ENCODE results near the gene LRG1.

The LRG1 gene

DNA sequence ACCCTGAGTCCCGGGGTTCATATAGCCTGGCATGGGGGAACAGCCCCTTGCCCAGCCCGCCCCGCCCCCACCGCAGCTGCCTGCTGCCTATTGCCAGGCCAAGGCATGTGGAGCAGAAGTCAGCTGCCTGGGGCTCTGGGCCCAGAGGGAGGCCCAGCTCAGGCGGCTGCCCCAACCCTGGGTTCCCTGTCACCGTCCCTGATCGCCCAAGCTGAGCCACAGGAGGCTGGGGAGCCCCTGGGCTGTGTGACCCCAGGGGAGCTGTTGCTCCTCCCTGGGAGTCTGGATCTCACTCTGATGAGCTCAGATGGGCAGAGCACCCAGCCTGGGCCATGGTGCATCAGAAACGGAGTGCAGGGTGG lies 22.9 kb downstream of the LRG1 start:
- Histone ChIP-seq H4K8ac (ENCODE audit: low read length) (no peak overlapping the region), H3K27ac (ENCODE audit: low read length, poor library complexity, severe bottlenecking) (no peak overlapping the region), H3K4me3 (ENCODE audit: insufficient read depth in 1 of 2, low read depth in 1 of 2, low read length in 2 of 2) (no peak overlapping the region), H3K4ac (ENCODE audit: low read depth in 1 of 2, low read length in 2 of 2) (no peak overlapping the region), H2BK12ac (ENCODE audit: low read length in 2 of 2) (no peak overlapping the region), H3K27me3 (ENCODE audit: control insufficient read depth in 1 of 2, insufficient read depth in 1 of 2, low read length in 2 of 2) (peaks cover 0 to 25% of the 10 kb centered on the region in 2 experiments), H3K4me2 (ENCODE audit: low read length, poor library complexity, severe bottlenecking) (no peak overlapping the region), H2BK120ac (ENCODE audit: low read depth, low read length) (no peak overlapping the region), H2BK5ac (ENCODE audit: low read depth, low read length, poor library complexity, severe bottlenecking) (no peak overlapping the region), H3K4me1 (ENCODE audit: control insufficient read depth, insufficient read depth, low read depth, low read length) (peaks cover 25% of the 10 kb centered on the region), H3K9me3 (ENCODE audit: control insufficient read depth, low read length) (no peaks in the 10 kb centered on the region), H3K79me1 (replicated peaks; ENCODE audit: low read length, poor library complexity, severe bottlenecking) (no peaks in the 10 kb centered on the region), H3K9ac (ENCODE audit: low read length) (peak overlapping the region; percentile 36), H4K91ac (ENCODE audit: low read length) (peak overlapping the region; percentile 46), H2AFZ (ENCODE audit: low read depth, low read length) (no peak overlapping the region), H2BK15ac (ENCODE audit: low read depth, poor library complexity, severe bottlenecking) (no peak overlapping the region), H3K18ac (ENCODE audit: low read depth in 1 of 2, low read length in 2 of 2) (no peak overlapping the region), H2AK5ac (ENCODE audit: low read length, severe bottlenecking) (no peak overlapping the region), H3K23ac (ENCODE audit: low read length in 2 of 2) (no peak overlapping the region), H3K14ac (ENCODE audit: low read length in 2 of 2) (no peak overlapping the region), H3K36me3 (ENCODE audit: control insufficient read depth in 1 of 2, insufficient read depth in 2 of 2, low read depth in 1 of 2, low read length in 2 of 2) (no peaks in the 10 kb centered on the region)
- no peak for DNase-seq
- 74% methylated on average over 8 of the region's 8 CpGs for WGBS

GRCh38 chr19:4516199-4516938 lies 23.5 kb downstream of the LRG1 start:
- Histone ChIP-seq H2BK120ac (ENCODE audit: low read depth, low read length) (no peak overlapping the region), H3K79me1 (replicated peaks; ENCODE audit: low read length, poor library complexity, severe bottlenecking) (no peaks in the 10 kb centered on the region), H2BK5ac (ENCODE audit: low read depth, low read length, poor library complexity, severe bottlenecking) (no peak overlapping the region), H3K27me3 (ENCODE audit: control insufficient read depth in 1 of 2, insufficient read depth in 1 of 2, low read length in 2 of 2) (peaks cover 0 to 25% of the 10 kb centered on the region in 2 experiments), H3K4ac (ENCODE audit: low read depth in 1 of 2, low read length in 2 of 2) (no peak overlapping the region), H3K14ac (ENCODE audit: low read length in 2 of 2) (no peak overlapping the region), H2BK15ac (ENCODE audit: low read depth, poor library complexity, severe bottlenecking) (no peak overlapping the region), H4K8ac (ENCODE audit: low read length) (no peak overlapping the region), H3K27ac (ENCODE audit: low read length, poor library complexity, severe bottlenecking) (no peak overlapping the region), H2BK12ac (ENCODE audit: low read length in 2 of 2) (no peak overlapping the region), H3K36me3 (ENCODE audit: control insufficient read depth in 1 of 2, insufficient read depth in 2 of 2, low read depth in 1 of 2, low read length in 2 of 2) (no peaks in the 10 kb centered on the region), H3K4me3 (ENCODE audit: insufficient read depth in 1 of 2, low read depth in 1 of 2, low read length in 2 of 2) (no peak overlapping the region), H4K91ac (ENCODE audit: low read length) (no peak overlapping the region), H3K4me1 (ENCODE audit: control insufficient read depth, insufficient read depth, low read depth, low read length) (peaks cover 21% of the 10 kb centered on the region), H3K18ac (ENCODE audit: low read depth in 1 of 2, low read length in 2 of 2) (no peak overlapping the region), H3K9ac (ENCODE audit: low read length) (no peak overlapping the region), H3K23ac (ENCODE audit: low read length in 2 of 2) (no peak overlapping the region), H3K9me3 (ENCODE audit: control insufficient read depth, low read length) (no peaks in the 10 kb centered on the region), H3K4me2 (ENCODE audit: low read length, poor library complexity, severe bottlenecking) (no peak overlapping the region), H2AK5ac (ENCODE audit: low read length, severe bottlenecking) (no peak overlapping the region), H2AFZ (ENCODE audit: low read depth, low read length) (no peak overlapping the region)
- 81% methylated on average over 14 of the region's 14 CpGs for WGBS
- no peak for DNase-seq

DNA sequence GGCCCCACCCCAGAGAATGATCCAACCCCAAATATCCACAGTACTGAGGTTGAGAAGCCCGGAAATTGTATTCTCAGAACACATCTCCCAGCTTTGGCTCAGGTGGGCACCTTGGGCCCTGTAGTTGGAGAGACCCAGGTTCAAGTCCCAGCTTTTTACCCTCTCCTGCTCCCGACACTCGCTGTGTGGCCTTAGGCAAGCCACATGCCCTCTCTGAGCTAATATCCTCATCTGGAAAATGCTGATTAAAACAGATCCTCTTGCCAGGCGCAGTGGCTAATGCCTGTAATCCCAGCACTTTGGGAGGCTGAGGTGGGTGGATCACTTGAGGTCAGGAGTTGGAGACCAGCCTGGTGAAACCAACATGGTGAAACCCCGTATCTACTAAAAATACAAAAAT lies 24.1 kb downstream of the LRG1 start:
- no peak for DNase-seq
- Histone ChIP-seq H2AK5ac (ENCODE audit: low read length, severe bottlenecking) (no peak overlapping the region), H4K91ac (ENCODE audit: low read length) (no peak overlapping the region), H2BK15ac (ENCODE audit: low read depth, poor library complexity, severe bottlenecking) (no peak overlapping the region), H3K79me1 (replicated peaks; ENCODE audit: low read length, poor library complexity, severe bottlenecking) (no peaks in the 10 kb centered on the region), H3K27ac (ENCODE audit: low read length, poor library complexity, severe bottlenecking) (no peak overlapping the region), H3K27me3 (ENCODE audit: control insufficient read depth in 1 of 2, insufficient read depth in 1 of 2, low read length in 2 of 2) (peaks cover 0 to 25% of the 10 kb centered on the region in 2 experiments), H3K4me1 (ENCODE audit: control insufficient read depth, insufficient read depth, low read depth, low read length) (peaks cover 19% of the 10 kb centered on the region), H3K18ac (ENCODE audit: low read depth in 1 of 2, low read length in 2 of 2) (no peak overlapping the region), H3K14ac (ENCODE audit: low read length in 2 of 2) (no peak overlapping the region), H3K4me2 (ENCODE audit: low read length, poor library complexity, severe bottlenecking) (no peak overlapping the region), H3K9ac (ENCODE audit: low read length) (no peak overlapping the region), H3K36me3 (ENCODE audit: control insufficient read depth in 1 of 2, insufficient read depth in 2 of 2, low read depth in 1 of 2, low read length in 2 of 2) (no peaks in the 10 kb centered on the region), H2BK12ac (ENCODE audit: low read length in 2 of 2) (no peak overlapping the region), H4K8ac (ENCODE audit: low read length) (no peak overlapping the region), H2AFZ (ENCODE audit: low read depth, low read length) (no peak overlapping the region), H2BK5ac (ENCODE audit: low read depth, low read length, poor library complexity, severe bottlenecking) (no peak overlapping the region), H3K4ac (ENCODE audit: low read depth in 1 of 2, low read length in 2 of 2) (no peak overlapping the region), H3K4me3 (ENCODE audit: insufficient read depth in 1 of 2, low read depth in 1 of 2, low read length in 2 of 2) (no peak overlapping the region), H3K9me3 (ENCODE audit: control insufficient read depth, low read length) (no peaks in the 10 kb centered on the region), H3K23ac (ENCODE audit: low read length in 2 of 2) (no peak overlapping the region), H2BK120ac (ENCODE audit: low read depth, low read length) (no peak overlapping the region)
- 85% methylated on average over 3 of the region's 5 CpGs for WGBS

GRCh38 chr19:4513248-4513647 lies 26.6 kb downstream of the LRG1 start:
- H3K23ac ChIP-seq (ENCODE audit: low read length in 2 of 2), result no peak overlapping the region
- H3K9me3 ChIP-seq (ENCODE audit: control insufficient read depth, low read length), result no peaks in the 10 kb centered on the region
- H3K4me3 ChIP-seq (ENCODE audit: insufficient read depth in 1 of 2, low read depth in 1 of 2, low read length in 2 of 2), result no peak overlapping the region
- H3K4ac ChIP-seq (ENCODE audit: low read depth in 1 of 2, low read length in 2 of 2), result no peak overlapping the region
- no peak overlapping the region for H4K8ac ChIP-seq (ENCODE audit: low read length)
- no peak overlapping the region for H2AK5ac ChIP-seq (ENCODE audit: low read length, severe bottlenecking)
- no peak overlapping the region for H4K91ac ChIP-seq (ENCODE audit: low read length)
- peaks cover 0 to 4% of the 10 kb centered on the region in 2 experiments for H3K36me3 ChIP-seq (ENCODE audit: control insufficient read depth in 1 of 2, insufficient read depth in 2 of 2, low read depth in 1 of 2, low read length in 2 of 2)
- H3K27ac ChIP-seq (ENCODE audit: low read length, poor library complexity, severe bottlenecking), result no peak overlapping the region
- peaks cover 12% of the 10 kb centered on the region for H3K4me1 ChIP-seq (ENCODE audit: control insufficient read depth, insufficient read depth, low read depth, low read length)
- no peaks in the 10 kb centered on the region for H3K79me1 ChIP-seq (replicated peaks; ENCODE audit: low read length, poor library complexity, severe bottlenecking)
- no peak overlapping the region for H3K18ac ChIP-seq (ENCODE audit: low read depth in 1 of 2, low read length in 2 of 2)
- H3K9ac ChIP-seq (ENCODE audit: low read length), result no peak overlapping the region
- WGBS, result 93% methylated on average over 17 of the region's 17 CpGs
- DNase-seq, result no peak
- H2BK120ac ChIP-seq (ENCODE audit: low read depth, low read length), result no peak overlapping the region
- no peak overlapping the region for H2BK15ac ChIP-seq (ENCODE audit: low read depth, poor library complexity, severe bottlenecking)
- peaks cover 0 to 19% of the 10 kb centered on the region in 2 experiments for H3K27me3 ChIP-seq (ENCODE audit: control insufficient read depth in 1 of 2, insufficient read depth in 1 of 2, low read length in 2 of 2)
- H2BK5ac ChIP-seq (ENCODE audit: low read depth, low read length, poor library complexity, severe bottlenecking), result no peak overlapping the region
- no peak overlapping the region for H2BK12ac ChIP-seq (ENCODE audit: low read length in 2 of 2)
- H3K14ac ChIP-seq (ENCODE audit: low read length in 2 of 2), result no peak overlapping the region
- H2AFZ ChIP-seq (ENCODE audit: low read depth, low read length), result no peak overlapping the region
- H3K4me2 ChIP-seq (ENCODE audit: low read length, poor library complexity, severe bottlenecking), result no peak overlapping the region

Measured in mesenchymal stem cell (in vitro differentiated cells and primary cell).